ENCODE data around the gene KCNK5. TPM values are rescaled to one million over a fixed set of nuclear protein-coding genes. Genes with fewer than 3 reads are reported as not detected.

Gene KCNK5
- total and polyA plus RNA-seq, 9 of the 15 experiments (the other 6 are each of a cell fraction or from before 2014, with no cell fraction given) = 1.5 to 45.8 (median 25.8) TPM

DNA sequence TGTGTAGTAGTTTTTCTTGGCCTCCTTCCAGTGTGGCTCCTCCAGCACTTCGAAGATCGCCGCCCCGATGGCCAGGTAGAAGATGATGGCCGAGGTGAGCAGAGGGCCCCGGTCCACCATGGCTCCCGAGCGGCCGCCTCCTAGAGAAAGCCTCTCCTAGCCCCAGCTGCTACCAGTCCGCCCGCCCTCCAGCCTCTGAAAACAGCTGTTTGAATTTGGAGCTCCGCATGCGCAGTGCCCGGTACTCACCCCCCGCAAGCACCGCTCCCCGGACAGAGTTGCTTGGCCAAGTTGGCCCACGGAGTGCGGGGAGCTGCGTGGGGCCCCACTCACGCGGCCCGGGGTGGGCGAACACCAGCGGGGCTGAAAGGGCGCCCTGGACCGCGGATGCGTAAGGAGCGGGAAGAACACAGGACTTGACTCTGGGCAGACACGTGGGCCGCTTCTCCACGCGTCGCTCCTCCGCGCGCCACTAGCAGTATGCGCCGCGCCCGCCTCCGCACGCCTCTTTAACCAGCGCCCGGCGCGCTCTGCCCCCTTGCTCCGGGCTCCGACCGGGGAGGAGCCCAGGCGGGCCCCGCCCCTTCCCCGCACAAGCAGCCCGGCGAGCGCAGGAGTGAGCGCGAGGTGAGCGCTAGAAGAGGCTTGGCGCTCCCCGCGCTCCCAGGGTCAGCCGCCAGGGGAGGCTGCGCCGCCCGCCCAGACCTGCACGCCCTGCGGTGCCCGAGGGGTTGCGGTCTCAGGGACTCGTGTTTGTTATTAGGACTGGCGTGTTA lies at the start of gene KCNK5 (continued):
- no peak for TF ChIP-seq ZKSCAN1 (IDR thresholded peaks at IDR 0.05; ENCODE audit: low read depth, low read length)
- peak; percentile 64 for TF ChIP-seq SOX6 (IDR thresholded peaks at IDR 0.05)
- peak; percentile 79 to 85; a peak in 3 of 4 replicates for TF ChIP-seq FOXK2 (conservative IDR thresholded peaks at IDR 0.05 in 1 of 2, IDR thresholded peaks at IDR 0.05 in 1 of 2; ENCODE audit: low read depth in 2 of 2)
- no peak for TF ChIP-seq ZNF589 (CRISPR knock-in tag; IDR thresholded peaks at IDR 0.05; ENCODE audit: low read depth)
- TF ChIP-seq, protein P1, sequence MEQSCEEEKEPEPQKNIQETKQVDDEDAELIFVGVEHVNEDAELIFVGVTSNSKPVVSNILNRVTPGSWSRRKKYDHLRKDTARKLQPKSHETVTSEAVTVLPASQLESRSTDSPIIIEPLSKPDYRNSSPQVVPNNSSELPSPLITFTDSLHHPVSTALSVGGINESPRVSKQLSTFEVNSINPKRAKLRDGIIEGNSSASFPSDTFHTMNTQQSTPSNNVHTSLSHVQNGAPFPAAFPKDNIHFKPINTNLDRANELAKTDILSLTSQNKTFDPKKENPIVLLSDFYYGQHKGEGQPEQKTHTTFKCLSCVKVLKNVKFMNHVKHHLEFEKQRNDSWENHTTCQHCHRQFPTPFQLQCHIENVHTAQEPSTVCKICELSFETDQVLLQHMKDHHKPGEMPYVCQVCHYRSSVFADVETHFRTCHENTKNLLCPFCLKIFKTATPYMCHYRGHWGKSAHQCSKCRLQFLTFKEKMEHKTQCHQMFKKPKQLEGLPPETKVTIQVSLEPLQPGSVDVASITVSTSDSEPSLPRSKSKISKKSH (CRISPR knock-in tag; IDR thresholded peaks at IDR 0.05) = no peak
- TF ChIP-seq, protein P2, sequence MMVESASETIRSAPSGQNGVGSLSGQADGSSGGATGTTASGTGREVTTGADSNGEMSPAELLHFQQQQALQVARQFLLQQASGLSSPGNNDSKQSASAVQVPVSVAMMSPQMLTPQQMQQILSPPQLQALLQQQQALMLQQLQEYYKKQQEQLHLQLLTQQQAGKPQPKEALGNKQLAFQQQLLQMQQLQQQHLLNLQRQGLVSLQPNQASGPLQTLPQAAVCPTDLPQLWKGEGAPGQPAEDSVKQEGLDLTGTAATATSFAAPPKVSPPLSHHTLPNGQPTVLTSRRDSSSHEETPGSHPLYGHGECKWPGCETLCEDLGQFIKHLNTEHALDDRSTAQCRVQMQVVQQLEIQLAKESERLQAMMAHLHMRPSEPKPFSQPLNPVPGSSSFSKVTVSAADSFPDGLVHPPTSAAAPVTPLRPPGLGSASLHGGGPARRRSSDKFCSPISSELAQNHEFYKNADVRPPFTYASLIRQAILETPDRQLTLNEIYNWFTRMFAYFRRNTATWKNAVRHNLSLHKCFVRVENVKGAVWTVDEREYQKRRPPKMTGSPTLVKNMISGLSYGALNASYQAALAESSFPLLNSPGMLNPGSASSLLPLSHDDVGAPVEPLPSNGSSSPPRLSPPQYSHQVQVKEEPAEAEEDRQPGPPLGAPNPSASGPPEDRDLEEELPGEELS (CRISPR knock-in tag; IDR thresholded peaks at IDR 0.05; ENCODE audit: borderline replicate concordance) = no peak
- TF ChIP-seq, protein P3, sequence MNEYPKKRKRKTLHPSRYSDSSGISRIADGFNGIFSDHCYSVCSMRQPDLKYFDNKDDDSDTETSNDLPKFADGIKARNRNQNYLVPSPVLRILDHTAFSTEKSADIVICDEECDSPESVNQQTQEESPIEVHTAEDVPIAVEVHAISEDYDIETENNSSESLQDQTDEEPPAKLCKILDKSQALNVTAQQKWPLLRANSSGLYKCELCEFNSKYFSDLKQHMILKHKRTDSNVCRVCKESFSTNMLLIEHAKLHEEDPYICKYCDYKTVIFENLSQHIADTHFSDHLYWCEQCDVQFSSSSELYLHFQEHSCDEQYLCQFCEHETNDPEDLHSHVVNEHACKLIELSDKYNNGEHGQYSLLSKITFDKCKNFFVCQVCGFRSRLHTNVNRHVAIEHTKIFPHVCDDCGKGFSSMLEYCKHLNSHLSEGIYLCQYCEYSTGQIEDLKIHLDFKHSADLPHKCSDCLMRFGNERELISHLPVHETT (CRISPR knock-in tag; conservative IDR thresholded peaks at IDR 0.05 in 1 of 2, IDR thresholded peaks at IDR 0.05 in 1 of 2) = no peak
- peak; percentile 29; the same call in 1 of the 2 replicates for TF ChIP-seq HDAC8 (tag; IDR thresholded peaks at IDR 0.05)
- no peak for TF ChIP-seq KLF6 (CRISPR knock-in tag; IDR thresholded peaks at IDR 0.05; ENCODE audit: borderline replicate concordance)
- TF ChIP-seq, protein P4, sequence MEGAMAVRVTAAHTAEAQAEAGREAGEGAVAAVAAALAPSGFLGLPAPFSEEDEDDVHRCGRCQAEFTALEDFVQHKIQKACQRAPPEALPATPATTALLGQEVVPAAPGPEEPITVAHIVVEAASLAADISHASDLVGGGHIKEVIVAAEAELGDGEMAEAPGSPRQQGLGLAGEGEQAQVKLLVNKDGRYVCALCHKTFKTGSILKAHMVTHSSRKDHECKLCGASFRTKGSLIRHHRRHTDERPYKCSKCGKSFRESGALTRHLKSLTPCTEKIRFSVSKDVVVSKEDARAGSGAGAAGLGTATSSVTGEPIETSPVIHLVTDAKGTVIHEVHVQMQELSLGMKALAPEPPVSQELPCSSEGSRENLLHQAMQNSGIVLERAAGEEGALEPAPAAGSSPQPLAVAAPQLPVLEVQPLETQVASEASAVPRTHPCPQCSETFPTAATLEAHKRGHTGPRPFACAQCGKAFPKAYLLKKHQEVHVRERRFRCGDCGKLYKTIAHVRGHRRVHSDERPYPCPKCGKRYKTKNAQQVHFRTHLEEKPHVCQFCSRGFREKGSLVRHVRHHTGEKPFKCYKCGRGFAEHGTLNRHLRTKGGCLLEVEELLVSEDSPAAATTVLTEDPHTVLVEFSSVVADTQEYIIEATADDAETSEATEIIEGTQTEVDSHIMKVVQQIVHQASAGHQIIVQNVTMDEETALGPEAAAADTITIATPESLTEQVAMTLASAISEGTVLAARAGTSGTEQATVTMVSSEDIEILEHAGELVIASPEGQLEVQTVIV (CRISPR knock-in tag; IDR thresholded peaks at IDR 0.05; ENCODE audit: borderline replicate concordance) = no peak
- no peak for TF ChIP-seq SMAD3 (CRISPR knock-in tag; conservative IDR thresholded peaks at IDR 0.05)
- no peak for TF ChIP-seq ZNF165 (CRISPR knock-in tag; IDR thresholded peaks at IDR 0.05; ENCODE audit: borderline replicate concordance)
- peak; percentile 49; the same call in 1 of the 2 replicates for TF ChIP-seq SMC3 (conservative IDR thresholded peaks at IDR 0.05; ENCODE audit: insufficient read depth, low read depth, low read length)
- TF ChIP-seq, protein P5, sequence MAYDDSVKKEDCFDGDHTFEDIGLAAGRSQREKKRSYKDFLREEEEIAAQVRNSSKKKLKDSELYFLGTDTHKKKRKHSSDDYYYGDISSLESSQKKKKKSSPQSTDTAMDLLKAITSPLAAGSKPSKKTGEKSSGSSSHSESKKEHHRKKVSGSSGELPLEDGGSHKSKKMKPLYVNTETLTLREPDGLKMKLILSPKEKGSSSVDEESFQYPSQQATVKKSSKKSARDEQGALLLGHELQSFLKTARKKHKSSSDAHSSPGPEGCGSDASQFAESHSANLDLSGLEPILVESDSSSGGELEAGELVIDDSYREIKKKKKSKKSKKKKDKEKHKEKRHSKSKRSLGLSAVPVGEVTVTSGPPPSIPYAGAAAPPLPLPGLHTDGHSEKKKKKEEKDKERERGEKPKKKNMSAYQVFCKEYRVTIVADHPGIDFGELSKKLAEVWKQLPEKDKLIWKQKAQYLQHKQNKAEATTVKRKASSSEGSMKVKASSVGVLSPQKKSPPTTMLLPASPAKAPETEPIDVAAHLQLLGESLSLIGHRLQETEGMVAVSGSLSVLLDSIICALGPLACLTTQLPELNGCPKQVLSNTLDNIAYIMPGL (CRISPR knock-in tag; IDR thresholded peaks at IDR 0.05) = peak; percentile 65; the same call in 1 of the 2 replicates
